Activated CD4-positive, alpha-beta T cell treated with anti-CD3 and anti-CD28 coated beads, Interleukin-2, amount 50 U/mL, for 16 hours (primary cell): ENCODE data around the gene CYP3A5.
"Not testable (repeated sequence)": the region's sequence is repeated elsewhere in the genome, so short reads cannot be mapped to it uniquely, and the experiment has no call there.

Experiments used
- DNase-seq: peaks from one replicate; pipeline ENCODE4 v3.0.0-alpha.2; 2020

Gene CYP3A5

DNA sequence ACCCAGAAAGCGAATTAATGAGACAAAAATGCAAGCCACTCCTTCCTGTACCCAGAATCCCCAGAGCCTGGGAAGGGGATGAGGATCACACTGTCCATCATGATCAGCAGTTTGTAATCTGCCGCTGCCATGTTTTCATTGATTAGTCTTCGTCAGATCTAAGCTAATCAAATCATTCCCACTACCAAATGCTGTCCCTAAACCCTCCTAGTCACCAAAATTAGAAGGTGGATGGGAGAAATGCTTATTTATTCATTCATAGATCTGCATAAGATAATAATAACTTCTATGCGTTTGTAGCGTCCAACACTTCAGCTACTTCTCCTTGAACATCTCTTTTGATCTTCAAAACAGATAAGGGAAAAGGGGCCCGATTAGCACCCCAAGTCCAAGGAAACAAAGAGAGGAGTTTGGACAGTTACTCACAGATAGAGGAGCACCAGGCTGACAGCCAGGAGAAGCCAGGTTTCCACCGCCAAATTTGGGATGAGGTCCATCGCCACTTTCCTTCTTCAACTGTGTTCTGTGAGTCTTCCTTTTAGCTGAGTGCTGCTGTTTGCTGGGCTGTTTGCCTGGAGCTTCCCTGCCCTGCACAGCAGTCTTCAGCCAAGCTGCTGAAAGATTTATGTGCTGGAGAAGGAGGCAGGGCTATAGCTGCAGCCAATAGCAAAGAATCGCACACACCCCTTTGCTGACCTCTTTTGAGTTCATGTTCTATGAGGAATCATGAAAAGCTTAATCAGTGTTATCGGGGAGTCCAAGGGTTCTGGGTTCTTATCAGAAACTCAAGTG is at the start of gene CYP3A5:
Gene CYP3A5, minus strand, starts transcription at position 597 of the 792 bp plus-strand sequence. Its CDS starts 100 bp downstream, at position 497.
- no peak for DNase-seq

DNA sequence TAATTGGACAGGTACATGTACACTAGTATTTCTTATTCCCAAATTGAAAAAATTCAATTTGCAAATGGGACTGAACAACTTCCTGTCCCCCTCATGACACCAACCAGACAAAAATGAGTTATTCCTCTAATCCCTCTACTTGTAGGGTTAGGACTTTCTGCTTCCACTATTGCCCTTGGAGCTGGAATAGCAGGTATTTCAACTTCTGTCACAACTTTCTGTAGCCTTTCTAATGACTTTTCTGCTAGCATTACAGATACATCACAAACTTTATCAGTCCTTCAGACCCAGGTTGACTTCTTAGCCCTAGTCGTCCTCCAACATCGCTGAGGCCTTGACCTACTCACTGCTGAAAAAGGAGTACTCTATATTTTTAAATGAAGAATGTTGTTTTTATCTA is 48.8 kb upstream of the CYP3A5 start:
- no peak for DNase-seq

DNA sequence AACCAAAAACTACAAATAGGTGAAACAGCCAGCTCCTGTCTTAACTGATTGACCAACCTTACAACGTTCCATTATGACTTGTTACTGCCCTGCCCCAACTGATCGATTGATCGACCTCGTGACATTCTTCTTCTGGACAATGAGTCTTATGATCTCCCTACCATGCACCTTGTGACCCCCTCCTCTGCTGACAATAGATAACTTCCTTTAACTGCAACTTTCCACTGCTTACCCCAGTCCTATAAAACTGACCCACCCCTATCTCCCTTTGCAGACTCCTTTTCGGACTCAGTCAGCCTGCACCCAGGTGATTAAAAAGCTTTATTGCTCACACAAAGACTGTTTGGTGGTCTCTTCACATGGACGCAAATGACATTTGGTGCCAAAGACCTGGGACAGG is 43.4 kb upstream of the CYP3A5 start:
- not testable (repeated sequence) for DNase-seq

DNA sequence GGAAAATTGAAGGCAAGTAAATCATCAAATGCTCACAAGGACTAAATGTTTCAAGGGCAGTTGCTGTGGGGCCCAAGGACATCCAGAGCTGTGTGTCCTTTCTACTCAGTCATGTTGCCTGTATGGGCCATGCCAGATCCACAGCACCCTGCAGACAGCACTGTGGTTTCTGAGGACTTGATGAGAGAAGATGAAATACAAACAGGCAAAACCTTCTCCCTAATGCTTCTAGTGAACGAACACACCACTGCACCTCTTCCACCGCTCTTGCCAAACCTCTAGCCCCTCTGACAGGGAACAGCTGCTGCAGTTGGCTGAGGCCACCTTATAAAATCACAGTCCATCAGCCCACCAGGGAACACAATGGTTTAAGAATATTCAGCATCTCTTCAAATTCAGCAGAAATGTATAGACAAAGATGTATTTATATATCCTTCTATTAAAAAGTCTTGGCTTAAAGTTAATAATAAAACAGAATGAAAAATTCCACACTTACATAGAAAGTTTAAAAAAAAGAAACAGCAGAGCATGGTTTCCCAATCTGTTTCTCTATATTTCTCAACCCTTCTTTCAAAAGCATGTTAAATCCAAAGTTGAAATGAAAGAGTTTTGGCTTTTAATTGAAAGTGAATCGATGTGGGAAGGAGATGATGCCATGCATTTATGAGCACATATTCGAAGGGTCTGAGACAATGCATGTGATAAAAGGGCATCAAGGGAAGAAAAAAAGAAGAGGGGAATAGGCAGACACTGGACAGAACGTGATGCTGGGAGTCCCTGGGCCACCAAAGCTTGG is 41.2 kb upstream of the CYP3A5 start:
- no peak for DNase-seq

DNA sequence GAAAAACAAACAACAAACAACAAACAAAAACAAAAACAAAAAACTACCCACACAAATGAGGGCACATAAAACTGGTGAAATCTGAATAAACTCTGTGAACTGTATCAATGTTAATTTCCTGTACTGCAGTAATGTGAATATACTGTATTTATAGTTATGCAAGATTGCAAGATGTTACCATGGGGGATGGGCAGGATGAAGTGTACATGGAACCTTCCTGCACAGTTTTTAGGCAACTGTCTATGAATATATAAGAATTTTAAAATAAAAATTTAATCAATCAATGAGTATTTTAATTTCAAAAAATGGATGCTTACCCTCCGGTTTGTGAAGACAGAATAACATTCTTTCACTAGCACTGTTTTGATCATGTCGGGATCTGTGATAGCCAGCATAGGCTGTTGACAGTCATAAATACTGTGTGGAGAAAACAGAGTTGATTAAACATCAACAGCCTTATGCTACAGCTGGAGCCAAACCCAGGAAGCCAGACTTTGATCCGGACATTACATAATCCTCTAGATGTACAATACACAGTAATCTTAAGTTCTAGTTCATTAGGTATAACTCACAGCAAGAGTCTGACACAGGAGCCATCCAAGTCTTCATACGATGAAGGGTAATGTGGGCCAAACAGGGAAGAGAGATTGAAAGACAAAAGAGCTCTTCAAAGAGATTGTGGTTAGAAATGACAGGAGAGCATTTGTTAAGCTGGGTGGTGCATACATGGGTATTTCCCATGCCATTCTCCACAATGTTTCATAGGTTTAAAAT is 40.4 kb upstream of the CYP3A5 start:
- no peak for DNase-seq

DNA sequence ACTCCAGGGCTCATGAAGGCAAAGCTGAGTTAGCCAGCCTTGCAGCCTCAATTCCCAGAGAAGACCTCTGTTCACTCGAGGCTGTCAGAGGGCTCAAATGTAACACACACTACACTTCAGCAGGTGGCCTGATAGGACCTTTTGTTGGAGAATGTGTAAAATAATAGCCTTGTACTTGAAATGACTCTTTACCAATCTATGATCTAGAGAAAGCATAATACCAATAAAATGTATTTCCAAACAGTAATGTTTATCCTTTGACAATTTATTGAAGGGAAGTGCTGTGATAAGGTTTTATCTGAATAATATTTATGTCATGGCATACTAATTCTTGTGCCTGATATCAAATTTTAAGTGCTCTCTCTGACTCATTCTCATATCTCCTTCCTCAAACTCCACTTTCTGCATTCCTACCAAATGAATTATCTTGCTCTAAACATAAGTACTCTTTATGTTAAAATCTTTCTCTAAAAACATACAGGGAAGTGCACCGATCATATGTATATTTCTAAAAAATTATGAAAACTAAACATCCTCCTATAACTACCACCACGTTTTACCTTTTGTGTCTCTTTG is 34.3 kb upstream of the CYP3A5 start:
- no peak for DNase-seq

DNA sequence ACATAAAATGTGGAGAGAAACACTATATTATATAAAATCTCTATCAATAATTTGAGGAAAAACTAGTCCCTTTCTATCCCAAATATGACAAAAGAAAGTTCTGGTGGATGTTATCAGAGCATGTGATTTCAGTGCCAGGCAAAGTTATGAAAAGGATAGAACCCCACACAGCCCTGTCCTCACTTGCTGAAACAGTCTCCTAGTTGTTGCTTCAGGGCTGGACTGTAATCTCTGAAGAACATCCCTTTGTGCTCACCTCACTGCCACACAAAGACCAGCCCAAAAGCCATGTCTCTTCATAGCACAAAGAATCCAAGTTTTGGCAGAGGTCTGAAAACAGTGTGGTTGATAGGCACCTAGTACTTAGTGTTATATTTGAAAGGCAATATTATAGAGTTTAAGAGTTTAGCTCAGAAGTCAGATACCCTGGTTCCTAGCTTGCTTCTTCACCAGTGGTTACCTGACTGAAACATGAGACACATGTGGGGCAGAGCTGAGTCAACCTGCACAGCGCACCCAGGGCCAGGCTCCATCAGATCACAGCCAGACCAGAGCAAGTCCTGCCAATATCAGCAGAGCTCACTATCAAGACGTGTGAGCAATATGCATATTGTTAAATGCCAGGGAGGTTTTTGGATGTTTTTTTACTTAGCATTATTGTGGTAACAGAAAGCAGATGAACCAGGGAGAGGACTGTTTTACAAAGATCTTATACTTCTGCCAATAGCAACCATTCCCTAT is 30.2 kb upstream of the CYP3A5 start:
- DNase-seq: no peak

DNA sequence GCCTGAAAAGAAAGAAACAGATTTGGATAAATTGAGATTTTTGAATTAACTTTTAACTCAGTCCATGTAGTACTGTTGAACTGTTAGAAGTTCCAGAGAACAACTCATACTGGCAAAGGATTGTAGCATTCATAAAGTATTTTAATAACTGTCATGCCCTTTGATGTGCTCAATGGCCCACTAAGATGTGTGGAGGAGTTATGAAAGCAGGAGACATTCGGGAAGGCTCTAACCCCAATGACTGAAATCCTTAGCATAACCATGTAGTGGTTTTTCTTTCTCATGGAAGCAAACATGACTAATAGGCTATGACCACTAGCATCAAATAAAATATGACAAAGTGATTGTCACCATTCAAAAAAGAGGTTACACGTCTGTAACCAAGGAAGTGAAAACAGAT is 29.5 kb upstream of the CYP3A5 start:
- DNase-seq: no peak

DNA sequence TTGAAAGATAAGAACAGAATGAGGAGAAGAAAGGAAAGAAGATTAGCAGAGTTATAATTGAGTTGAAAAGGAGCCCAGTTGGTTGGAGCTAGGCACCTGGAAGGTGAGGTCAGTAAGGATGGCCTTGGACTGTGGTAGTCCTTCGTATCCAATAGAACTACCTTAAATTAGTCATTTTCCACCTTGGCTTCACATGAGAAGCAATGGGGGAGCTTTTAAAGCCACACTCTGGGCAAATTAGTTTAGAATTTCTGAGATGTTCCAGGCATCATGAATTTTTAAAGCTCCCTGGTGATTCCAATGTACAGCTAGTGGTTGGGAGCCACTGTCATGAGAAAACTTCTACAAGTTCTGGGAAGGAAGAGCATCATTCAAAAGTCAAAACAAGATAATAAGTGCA is 27.3 kb upstream of the CYP3A5 start:
- DNase-seq: no peak

DNA sequence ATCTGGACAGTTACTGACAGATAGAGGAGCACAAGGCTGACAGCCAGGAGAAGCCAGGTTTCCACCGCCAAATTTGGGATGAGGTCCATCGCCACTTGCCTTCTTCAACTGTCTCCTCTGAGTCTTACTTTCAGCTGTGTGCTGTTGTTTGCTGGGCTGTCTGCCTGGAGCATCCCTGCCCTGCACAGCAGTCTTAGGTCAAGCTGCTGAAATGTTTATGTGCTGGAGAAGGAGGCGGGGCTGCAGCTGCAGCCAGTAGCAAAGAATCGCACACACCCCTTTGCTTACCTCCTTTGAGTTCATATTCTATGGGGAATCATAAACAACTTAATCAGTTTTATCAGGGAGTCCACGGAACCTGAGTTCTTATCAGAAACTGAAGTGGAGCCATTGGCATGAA is 20.1 kb upstream of the CYP3A5 start:
- no peak for DNase-seq

DNA sequence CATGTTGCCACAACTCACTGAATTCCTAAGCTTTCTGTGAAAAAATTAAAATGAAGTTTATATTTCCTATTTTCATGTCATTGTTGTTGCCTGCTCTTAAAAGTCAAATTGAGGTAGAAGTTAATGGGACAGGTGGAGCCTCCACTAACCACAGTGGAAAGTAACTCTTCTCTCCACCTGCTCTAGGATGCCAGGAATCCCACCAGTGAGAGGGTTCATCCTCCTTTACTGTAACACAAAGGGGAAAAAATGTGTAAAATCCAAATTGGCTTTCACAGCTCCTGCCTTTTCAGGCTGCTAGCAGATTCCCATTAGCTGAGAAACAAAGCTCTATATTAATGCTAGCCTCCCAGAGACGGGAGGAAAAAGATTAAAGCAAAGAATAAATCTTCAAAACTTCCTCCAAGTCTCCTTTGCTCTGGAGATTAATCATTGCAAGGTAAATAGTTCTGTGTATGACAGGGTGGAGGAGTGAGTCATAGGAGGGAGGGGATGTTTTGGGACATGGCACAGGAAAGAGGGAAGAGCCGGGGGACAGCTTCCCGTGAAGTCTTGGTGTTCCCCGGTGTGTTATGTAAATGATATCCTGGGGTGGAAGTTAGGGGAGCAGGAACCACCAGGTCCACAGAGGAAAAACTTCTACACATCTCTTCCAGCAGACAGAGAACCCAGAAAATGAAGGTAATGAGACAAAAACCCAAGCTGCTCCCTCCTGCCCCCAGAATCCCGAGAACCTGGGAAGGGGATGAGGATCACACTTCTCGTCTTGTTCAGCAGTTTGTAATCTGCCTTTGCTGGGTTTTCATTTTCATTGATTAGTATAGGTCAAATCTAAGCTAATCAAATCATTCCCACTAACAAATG is 19.3 kb upstream of the CYP3A5 start:
- not testable (repeated sequence) for DNase-seq

DNA sequence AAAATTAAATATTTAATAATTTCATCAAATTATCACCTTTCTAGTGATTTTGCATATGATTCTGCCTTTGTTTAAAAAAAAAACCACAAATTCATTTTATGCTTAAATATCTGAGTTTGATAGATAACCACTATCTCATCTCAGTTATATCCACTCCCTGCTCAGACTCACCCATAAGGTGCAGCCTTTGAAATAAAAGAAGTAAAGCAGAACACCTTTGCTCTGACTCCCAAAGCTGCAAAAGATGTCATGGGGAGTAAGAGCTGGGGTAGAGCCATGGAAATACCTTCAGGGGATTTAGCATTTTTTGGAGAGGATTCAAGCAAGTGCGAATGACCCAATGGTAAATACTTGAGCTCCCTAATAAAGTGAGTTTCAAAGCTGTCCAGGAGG is 15.1 kb upstream of the CYP3A5 start:
- DNase-seq: no peak

DNA sequence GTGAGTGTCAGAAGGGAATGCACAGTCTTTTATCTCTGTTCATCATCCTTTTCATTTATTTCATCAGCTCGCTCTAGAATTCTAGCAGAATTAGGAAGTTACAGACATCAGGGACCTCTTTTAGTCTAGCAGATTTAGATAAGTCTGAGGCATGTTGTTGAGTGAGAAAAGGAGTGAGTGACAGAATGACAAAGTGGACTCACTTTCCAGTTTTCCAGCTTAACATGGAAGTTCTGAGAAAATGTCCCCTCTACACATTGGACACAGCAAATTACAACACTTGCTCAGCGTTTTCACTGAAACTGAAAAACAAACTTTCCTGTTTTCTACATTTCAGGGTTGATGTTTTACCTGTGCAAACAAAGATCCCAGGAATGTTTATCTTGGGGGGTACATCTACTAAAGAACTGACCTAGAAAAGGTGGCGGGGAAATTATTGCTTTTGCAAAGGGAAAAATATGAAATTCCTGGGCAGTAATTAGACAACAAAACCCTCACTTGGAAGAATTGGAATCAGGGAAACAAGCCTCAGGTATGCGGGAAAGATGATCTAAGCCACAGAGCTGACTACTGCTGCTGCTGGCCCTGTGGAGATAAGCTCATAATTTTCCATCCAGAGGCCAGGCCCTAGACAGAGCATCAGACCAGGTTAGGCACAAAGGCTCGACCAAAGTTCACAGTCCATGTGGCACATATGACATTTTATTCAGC is 14.6 kb upstream of the CYP3A5 start:
- DNase-seq: no peak

DNA sequence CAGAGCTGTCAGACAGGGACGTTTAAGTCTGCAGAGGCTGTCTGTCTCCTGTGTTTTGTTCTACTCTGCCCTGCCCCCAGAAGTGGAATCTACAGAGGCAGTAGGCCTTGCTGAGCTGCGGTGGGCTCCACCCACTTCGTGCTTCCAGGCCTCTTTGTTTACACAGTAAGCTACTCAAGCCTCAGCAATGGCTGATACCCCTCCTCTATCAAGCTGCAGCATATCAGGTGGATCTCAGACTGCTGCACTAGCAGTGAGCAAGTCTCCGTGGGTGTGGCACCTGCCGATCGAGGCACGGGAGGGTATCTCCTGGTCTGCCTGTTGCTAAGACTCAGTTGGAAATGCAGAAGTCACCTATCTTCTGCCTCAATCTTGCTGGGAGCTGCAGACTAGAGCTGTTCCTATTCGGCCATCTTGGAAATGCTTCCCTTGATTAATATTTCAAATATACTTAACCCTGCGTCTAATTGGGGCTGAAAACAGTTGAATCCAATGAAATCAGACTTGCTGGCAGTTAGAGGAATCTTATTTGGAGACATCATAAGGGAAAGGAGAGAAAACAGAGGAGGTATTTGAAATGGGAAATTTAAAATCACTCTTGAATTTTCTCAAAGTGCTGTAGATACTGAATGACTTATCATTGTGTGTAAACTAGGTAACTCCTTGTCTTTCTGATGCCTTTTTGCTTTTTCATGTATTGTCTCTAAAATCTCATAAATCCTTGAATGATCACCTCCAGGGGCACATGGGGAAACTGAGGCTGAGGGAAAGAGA is 13.8 kb upstream of the CYP3A5 start:
- no peak for DNase-seq

DNA sequence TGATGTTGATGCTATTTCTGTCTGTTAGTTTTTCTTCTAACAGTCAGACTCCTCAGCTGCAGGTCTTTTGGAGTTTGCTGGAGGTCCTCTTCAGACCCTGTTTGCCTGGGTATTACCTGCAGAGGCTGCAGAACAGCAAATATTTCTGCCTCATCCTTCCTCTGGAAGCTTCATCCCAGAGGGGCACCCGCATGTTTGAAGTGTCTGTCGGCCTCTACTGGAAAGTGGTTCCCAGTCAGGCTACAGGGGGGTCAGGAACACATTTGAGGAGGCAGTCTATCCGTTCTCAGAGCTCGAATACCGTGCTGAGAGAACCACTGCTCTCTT is 13.3 kb upstream of the CYP3A5 start:
- no peak for DNase-seq

DNA sequence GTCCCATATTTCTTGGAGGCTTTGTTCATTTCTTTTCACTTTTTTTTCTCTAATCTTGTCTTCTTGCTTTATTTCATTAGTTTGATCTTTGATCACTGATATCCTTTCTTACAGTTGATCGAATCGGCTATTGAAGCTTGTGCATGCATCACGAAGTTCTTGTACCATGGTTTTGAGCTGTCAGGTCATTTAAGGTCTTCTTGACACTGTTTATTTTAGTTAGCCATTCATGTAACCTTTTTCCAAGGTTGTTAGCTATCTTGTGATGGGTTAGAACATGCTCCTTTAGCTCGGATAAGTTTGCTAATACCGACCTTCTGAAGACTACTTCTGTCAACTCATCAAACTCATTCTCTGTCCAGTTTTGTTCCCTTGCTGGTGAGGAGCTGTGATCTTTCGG is 12.8 kb upstream of the CYP3A5 start:
- DNase-seq: not testable (repeated sequence)

DNA sequence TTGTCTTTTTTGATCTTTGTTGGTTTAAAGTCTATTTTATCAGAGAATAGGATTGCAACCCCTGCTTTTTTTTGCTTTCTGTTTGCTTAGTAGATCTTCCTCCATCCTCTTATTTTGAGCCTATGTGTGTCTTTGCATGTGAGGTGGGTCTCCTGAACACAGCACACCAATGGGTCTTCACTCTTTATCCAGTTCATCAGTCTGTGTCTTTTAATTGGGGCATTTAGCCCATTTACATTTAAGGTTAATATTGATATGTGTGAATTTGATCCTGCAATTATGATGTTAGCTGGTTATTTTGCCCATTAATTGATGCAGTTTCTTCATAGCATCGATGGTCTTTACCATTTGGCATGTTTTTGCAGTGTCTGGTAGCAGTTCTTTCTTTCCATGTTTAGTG is 11.9 kb upstream of the CYP3A5 start:
- not testable (repeated sequence) for DNase-seq

DNA sequence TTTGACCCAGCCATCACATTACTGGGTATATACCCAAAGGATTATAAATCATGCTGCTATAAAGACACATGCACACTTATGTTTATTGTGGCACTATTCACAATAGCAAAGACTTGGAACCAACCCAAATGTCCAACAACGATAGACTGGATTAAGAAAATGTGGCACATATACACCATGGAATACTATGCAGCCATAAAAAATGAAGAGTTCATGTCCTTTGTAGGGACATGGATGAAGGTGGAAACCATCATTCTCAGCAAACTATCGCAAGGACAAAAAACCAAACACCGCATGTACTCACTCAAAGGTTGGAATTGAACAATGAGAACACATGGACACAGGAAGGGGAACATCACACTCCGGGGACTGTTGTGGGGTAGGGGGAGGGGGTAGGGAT is 11.1 kb upstream of the CYP3A5 start:
- DNase-seq: not testable (repeated sequence)

DNA sequence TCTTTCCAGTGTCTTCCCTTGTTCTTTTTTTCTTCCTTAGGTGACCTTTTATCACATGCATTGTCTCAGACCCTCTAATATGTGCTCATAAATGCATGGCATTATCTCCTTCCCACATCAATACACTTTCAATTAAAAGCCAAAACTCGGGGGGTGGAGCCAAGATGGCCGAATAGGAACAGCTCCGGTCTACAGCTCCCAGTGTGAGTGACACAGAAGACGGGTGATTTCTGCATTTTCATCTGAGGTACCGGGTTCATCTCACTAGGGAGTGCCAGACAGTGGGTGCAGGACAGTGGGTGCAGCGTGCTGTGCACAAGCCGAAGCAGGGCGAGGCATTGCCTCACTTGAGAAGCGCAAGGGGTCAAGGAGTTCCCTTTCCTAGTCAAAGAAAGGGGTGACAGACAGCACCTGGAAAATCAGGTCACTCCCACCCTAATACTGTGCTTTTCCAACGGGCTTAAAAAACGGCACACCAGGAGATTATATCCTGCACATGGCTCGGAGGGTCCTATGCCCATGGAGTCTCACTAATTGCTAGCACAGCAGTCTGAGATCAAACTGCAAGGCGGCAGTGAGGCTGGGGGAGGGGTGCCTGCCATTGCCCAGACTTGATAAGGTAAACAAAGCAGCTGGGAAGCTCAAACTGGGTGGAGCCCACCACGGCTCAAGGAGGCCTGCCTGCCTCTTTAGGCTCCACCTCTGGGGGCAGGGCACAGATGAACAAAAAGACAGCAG is 6.2 kb upstream of the CYP3A5 start:
- DNase-seq: not testable (repeated sequence)
